HEK293 (cell line): ENCODE measurements around the gene FRMD4A.

ENCODE experiments used
- ZBTB48 ChIP-seq: fragments of 450-650 bp; formaldehyde crosslinking; IDR thresholded peaks from 2 replicates; pipeline ENCODE4 v1.5.1; 2016; ENCODE audit warnings: missing biosample characterization, missing genetic modification characterization
- ZNF174 ChIP-seq: fragments of 450-650 bp; formaldehyde crosslinking; IDR thresholded peaks from 2 replicates; pipeline ENCODE4 v1.5.0; 2017; ENCODE audit warnings: missing biosample characterization, mild to moderate bottlenecking, missing genetic modification characterization

GRCh38 chr10:13730306-13730652 lies 600.4 kb downstream of the FRMD4A start:
- TF ChIP-seq ZNF174 (tag by site-specific recombination) (no peak), ZBTB48 (tag by site-specific recombination) (no peak)
